NCI-H2107 treated with DMSO at 0.1 percent for 48 hours (cell line): ENCODE results near the gene PGBD5.

Experiments used
- DNase-seq: peaks from one replicate; lab custom pipeline; 2025; ENCODE audit not compliant: unreplicated experiment; lab: John Stamatoyannopoulos, UW

PGBD5 gene

DNA sequence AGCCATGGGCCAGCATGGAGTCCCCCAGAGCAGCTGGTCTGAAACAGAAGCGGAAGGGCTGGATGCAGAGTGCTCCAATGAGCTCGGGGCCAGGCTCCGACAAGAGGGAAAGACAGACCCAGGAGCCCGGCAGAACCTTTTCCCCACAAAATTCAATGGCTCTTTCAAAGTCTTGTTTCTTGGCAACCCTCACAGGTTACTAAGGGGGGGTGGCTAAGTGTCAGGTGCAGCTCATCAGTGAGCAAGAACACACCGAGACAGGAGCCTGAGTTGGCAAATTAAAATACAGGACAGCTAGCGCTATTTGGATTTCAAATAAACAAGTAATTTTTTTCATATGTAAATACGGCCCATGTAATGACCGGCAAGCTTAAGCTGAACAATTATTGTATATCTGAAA, 27.3 kb downstream of the PGBD5 start:
- DNase-seq, result no peak

DNA sequence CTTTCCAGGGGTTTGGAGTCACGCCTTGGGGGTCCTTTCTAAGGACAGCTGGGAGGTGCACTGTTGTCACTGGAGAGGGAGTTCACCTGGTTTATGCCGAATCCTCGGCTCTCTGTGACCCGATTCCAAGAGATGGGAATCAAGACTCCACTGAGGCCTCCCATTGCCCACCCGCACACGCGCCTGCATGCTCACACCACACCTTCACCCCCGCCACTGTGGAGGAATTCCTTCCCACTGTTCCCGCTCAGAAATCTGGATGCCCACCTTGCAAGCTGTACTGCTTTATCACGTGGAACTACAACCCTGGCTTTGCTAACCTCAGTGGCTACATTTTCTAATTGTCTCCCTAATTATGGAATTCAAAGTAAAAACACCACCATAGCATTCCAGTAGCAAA, 29.2 kb downstream of the PGBD5 start:
- no peak for DNase-seq

GRCh38 chr1:230395932-230396331, 30.2 kb downstream of the PGBD5 start:
- no peak for DNase-seq

DNA sequence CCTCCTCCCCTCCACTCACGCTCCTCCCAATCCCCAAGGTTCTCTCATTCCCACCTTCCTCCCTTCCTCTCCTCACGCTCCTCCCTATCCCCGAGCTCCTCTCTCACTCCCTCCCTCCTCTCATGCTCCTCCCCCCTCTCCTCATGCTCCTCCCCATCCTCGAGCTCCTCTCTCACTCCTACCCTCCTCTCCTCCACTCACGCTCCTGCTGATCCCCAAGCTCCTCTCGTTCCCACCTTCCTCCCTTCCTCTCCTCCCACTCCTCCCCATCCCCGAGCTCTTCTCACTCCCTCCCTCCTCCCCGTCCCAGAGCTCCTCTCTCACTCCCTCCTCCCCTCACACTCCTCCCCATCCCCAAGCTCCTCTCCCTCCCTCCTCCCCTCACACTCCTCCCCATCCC, 31.4 kb downstream of the PGBD5 start:
- no peak for DNase-seq

DNA sequence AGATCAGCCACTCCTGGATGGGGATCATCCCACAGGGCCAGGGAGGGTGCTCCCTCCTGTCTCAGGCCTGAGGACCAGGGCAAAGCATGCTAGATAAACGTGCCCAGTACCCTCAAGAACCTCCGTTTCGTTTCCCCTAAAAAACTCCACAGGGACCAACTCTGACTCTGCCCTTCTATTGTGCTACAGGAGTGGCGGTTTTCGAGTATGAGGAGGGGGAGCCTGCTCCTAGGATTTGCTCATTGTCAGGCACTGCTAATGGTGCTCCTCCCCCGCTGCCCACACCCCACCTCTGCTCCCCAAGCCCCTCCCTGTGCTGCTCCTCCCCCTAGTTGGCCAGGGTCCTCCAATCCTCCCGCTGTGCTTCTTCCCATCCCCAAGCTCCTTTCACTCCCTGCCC, 32.0 kb downstream of the PGBD5 start:
- DNase-seq, result no peak

DNA sequence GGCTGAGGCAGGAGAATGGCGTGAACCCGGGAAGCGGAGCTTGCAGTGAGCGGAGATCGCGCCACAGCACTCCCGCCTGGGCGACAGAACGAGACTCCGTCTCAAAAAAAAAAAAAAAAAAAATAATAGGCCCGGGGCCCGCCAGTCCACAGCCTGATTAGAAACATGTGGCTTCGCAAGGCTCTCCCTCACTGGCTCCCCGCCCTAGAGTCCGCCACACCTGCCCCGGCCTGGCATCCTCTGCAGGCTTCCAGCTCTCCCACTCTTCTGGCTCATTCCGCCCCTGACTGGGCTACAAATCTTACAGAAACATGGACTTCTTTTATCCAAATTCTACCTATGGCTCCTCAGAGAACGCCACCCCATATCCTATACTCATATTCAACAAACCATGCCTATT, 32.4 kb downstream of the PGBD5 start:
- DNase-seq, result no peak

DNA sequence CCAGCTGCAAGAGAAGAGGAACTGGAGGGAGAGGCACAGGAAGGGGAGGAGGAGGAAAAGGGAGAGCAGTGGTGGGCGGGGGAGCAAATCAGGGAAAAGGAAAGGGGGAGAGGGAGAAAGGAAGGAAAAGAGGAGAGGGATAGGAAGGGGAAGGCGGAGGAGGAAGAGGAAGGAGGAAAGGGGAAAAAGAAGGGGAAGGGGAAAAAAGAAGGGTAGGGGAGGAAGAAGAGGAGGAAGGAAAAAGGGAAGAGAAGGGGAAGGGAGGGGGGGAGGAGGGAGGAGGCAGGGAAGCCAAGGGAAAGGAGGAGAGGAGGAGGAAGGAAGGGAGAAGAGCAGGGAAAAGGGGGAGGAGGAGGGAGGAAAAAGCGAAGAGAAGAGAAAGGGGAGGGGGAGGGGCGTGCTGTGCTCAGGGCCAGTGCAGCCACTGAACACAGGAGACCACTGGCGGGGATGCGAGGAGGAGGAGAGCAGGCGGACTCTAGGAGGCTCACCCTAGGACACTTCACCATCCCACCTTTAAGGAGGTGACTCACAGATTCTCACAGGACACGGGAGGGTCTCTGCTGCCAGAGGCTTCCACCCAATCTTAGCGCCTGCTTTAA, 33.1 kb downstream of the PGBD5 start:
- no peak for DNase-seq

DNA sequence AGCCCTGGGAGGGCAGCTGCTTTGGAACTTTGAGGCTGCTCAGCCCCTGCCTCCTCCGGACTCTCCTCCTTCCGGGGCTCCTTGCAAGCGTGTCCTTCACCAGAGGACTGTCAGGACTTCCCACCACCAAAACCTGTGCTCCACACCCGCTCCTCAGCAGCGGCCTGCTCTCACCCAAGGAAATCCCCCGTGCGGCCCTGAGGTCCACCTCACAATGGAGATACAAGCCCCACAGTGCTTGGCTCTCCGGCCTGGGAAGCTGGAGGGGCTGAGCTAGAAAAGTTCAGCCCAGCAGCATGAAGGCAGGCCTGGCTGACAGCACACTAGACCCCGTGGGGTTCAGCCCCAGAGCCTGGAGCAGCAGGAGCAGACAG, 33.6 kb downstream of the PGBD5 start:
- DNase-seq, result no peak

DNA sequence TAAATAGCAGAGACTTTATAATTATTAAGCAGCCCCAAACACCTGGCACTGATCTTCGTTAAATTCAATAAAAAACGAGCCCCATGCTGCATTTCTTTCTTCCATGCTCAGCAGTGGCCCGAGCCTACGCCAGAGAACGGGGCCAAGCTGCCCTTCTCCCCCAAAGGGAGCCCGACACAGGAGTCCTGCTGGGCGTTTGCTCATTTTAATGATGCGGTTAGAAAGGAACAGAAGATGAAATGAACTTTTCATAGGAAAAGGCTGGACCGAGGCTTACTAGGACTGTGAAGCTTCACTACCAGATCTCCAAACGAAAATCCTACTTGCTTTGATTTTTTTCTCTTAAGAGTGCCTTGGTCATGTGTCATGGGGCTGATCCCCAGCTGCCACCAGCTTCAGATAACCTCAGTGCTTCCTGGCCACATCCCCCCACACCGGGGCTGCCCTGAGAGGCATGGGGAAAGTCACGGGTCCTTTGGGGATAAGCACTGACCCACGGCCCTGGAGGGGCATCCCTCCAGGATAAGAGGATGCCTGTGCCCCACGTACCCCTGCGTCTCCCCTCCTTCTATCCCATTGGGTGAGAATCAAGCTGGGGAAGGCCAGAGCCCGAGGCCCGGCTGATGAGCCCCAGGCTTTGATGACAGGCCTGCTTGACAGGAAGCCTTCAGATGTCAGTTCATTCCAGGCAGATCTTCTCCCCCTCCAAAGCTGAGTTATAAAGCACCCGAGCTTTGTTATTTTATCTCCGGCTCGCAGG, 34.2 kb downstream of the PGBD5 start:
- DNase-seq, result no peak

DNA sequence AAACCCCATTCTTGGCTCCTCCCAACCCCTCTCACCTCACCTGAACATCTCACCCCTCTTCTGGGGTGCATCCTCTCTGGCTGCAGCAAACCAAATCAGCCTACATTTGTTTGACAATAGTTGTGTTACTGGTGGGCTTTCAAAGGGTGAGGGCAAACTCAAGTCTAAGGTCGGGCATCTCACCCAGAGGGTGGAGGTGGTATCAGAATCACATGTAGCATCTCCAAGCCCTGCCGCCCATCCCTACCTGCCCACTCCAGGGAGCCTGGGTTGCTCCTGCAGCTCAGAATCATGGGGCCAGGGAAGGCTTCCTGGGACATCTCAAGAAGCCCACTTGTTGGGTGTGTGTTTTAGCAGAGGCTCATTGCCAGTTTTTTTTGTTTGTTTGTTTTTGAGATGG, 35.8 kb downstream of the PGBD5 start:
- DNase-seq, result no peak

DNA sequence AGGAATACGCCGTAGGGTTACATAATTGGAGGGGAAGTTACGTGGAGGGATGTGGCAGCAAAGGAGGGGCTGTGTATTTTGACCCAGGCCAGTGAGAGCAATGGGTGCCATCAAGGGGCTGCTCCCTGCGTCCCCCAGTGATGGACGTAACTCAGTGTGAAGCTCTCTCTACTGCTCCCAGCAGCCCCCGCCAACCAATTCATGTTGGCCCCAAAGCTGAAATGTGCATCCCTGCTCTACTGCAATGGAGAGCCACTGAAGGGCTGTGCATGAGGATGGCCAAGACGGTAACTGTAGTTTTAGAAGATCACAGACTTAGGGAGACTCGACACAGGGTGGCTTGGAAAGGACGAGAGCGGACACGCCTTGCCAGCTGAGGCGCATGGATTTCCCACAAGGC, 38.3 kb downstream of the PGBD5 start:
- DNase-seq, result no peak

GRCh38 chr1:230387296-230387695, 38.8 kb downstream of the PGBD5 start:
- no peak for DNase-seq

- DNase-seq, result no peak
Observed at GRCh38 chr1:230386637-230387262, 39.4 kb downstream of the PGBD5 start.

GRCh38 chr1:230385930-230386329, 40.2 kb downstream of the PGBD5 start:
- DNase-seq, result no peak

DNA sequence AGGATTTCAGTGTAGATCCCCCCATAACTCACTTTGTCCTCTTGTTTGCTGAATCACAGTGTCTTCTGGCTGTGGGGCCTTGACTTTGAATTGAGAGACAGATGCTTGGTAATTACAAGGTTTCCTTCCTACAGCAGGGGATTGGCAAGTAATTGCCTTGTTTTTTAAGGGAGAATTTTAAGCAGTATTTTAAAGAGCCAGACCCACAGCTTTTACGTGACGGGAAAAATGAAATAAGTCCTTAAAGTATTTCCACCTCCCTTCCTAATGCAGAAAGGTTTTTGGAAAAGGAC, 41.0 kb downstream of the PGBD5 start:
- DNase-seq, result no peak

DNA sequence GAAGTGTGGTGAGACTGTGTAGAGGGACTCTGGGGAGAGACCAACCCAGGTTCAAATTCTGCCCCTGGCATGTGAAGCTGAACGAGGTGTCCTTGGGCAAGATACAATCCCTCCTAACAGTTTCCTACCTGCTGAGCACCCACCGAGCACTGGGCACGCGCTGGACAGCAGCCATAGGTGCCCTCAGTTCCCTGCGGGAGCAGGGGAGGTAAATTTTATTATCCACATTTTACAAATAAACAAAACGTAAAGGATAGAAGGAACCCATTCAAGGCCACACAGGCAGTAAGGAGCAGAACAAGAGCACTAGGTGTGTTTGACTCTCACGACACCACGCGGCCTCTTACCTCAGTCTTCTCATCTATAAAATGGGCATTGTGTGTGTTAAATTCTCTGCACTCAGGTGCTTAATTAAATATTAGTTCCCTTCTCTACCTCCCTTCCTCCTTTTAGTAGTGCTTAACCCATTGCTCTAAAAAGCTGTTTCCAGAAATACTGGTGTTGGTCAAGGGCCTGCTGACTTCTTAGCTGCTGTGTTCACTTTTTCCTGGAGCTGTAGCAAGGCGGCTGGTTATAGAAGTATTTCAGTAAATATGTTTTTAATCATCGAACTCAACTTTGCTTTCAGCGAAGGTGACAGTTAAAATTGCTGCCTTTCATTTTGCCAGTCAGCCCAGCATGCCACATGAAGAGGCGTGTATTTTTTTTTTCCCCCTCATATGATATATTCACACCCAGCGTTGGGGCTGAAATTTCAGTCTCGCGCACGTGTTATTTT, 41.6 kb downstream of the PGBD5 start:
- no peak for DNase-seq

DNA sequence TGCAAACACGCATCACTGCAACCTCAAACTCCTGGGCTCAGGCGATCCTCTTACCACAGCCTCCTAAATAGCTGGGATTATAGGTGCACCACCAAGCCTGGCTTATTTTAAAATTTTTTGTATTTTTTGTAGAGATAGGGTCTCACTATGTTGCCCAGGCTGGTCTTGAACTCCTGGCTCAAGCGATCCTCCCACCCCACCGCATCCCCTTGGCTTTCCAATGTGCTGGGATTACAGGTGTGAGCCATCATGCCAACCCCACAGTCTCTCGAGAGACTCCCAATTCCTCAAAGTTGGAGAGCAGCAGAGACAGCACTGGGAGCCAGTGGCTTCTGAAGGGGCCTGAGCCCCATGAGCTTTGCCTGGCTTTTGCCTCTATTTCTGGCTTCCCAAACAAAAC, 42.7 kb downstream of the PGBD5 start:
- no peak for DNase-seq

- DNase-seq, result peak; percentile 53
Observed at GRCh38 chr1:230382001-230382491, 44.1 kb downstream of the PGBD5 start.

DNA sequence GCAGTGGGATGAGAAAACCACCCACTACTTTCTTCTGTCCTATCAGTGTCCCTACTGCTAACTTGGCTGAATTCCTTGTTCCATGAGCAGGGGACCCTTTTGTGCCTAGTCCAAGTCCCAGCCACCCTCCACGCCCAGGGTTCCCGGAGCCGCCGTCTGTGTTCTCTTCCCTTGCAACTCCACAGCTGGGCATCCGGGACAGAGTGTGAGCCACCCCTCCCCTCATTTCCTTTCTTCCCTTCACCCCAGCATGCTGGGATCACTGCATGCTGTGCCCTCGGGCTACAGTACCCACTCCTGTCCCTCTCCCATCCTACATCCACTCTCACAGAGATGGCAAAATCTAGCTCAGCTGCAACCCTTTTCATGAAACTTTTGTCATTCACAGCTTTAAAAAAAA, 44.5 kb downstream of the PGBD5 start:
- DNase-seq, result no peak

- DNase-seq, result peak; percentile 70
Observed at GRCh38 chr1:230381049-230381467, 45.1 kb downstream of the PGBD5 start.

GRCh38 chr1:230379928-230380327, 46.2 kb downstream of the PGBD5 start:
- DNase-seq, result no peak

GRCh38 chr1:230379462-230379861, 46.7 kb downstream of the PGBD5 start:
- no peak for DNase-seq
